GM12878 (cell line): ENCODE data around the gene COL4A3. TPM values are rescaled to one million over a fixed set of nuclear protein-coding genes. Genes with fewer than 3 reads are reported as not detected.

Experiments
- ATAC-seq: fragments of 200-7000 bp; cut with Tn5 transposase; 3 replicates; pipeline ENCODE4 v1.9.1; 2020; ENCODE audit warnings: mild to moderate bottlenecking, moderate library complexity
- BruUV-seq: library from RNA; stranded (reverse); fragments of 400-500 nt; replicated peaks from 2 replicates; lab custom pipeline; 2021; lab: Mats Ljungman, UMichigan
- CTCF ChIA-PET: fragments of 300-600 bp; sonication (Branson Sonifier 250); formaldehyde crosslinking; extraction: SDS; loops from one replicate; lab custom pipeline; 2021; ENCODE audit warnings: inconsistent platforms; lab: Yijun Ruan, JAX
- POLR2A ChIA-PET: fragments of 350-600 bp; formaldehyde crosslinking; extraction: SDS; loops from one replicate; lab custom pipeline; 2021; ENCODE audit warnings: inconsistent platforms; lab: Charles Lee
- RAD21 ChIA-PET: fragments of 300-600 bp; sonication (Branson Sonifier 250); formaldehyde crosslinking; loops from one replicate; lab custom pipeline; 2023; ENCODE audit warnings: antibody characterized with exemption; ENCODE audit not compliant: unreplicated experiment; lab: Charles Lee
- SMC1A ChIA-PET: fragments of 300-600 bp; sonication (Branson Sonifier 250); formaldehyde crosslinking; loops from one replicate; lab custom pipeline; 2023; ENCODE audit not compliant: unreplicated experiment, uncharacterized antibody; lab: Charles Lee
- DNase-seq: peaks from one replicate; pipeline ENCODE4 v3.0.0-alpha.2; 2011; ENCODE audit warnings: low read depth, low spot score
- FAIRE-seq: peaks from 3 replicates; lab custom pipeline; 2011; peaks lifted over from hg19 to GRCh38; lab: Jason Lieb, UNC
- H2AFZ ChIP-seq: 2 replicates; pipeline ENCODE4 v1.6.0; 2011; ENCODE audit warnings: low read depth, low read length, control low read depth; ENCODE audit not compliant: control insufficient read depth
- H3K27ac ChIP-seq: 2 replicates; pipeline ENCODE4 v1.5.1; 2011; ENCODE audit warnings: control low read depth; ENCODE audit not compliant: control insufficient read depth, insufficient read depth
- H3K27me3 ChIP-seq, 2 experiments: replicated peaks in 1 of 2; 2 replicates each; pipeline versions ENCODE4 v1.6.0 to v1.6.1; 2011; ENCODE audit warnings: low read length in 1 of 2; ENCODE audit not compliant: control insufficient read depth in 2 of 2, insufficient read depth in 2 of 2
- H3K36me3 ChIP-seq, 2 experiments: 2 replicates each; pipeline ENCODE4 v1.5.1; 2011; ENCODE audit warnings: low read length in 1 of 2; ENCODE audit not compliant: control insufficient read depth in 2 of 2, insufficient read depth in 2 of 2
- H3K4me1 ChIP-seq: 2 replicates; pipeline ENCODE4 v1.6.1; 2011; ENCODE audit warnings: mild to moderate bottlenecking, low read length, moderate library complexity, mixed read lengths; ENCODE audit not compliant: control insufficient read depth, insufficient read depth
- H3K4me2 ChIP-seq: 2 replicates; pipeline ENCODE4 v1.6.0; 2011; ENCODE audit warnings: control low read depth; ENCODE audit not compliant: control insufficient read depth, insufficient read depth
- H3K4me3 ChIP-seq: fragments of 200-600 bp; sonication (generic); 2 replicates; pipeline ENCODE4 v1.5.1; 2016
- H3K79me2 ChIP-seq: 2 replicates; pipeline ENCODE4 v1.6.0; 2011; ENCODE audit warnings: low read length; ENCODE audit not compliant: control insufficient read depth, insufficient read depth
- H3K9ac ChIP-seq: 2 replicates; pipeline ENCODE4 v1.8.0; 2011; ENCODE audit warnings: low read length, control low read depth, mixed read lengths; ENCODE audit not compliant: control insufficient read depth, insufficient read depth
- H3K9me3 ChIP-seq: replicated peaks from 3 replicates; pipeline ENCODE4 v1.5.1; 2011; ENCODE audit warnings: mild to moderate bottlenecking, low read length; ENCODE audit not compliant: control insufficient read depth, insufficient read depth
- H4K20me1 ChIP-seq: 2 replicates; pipeline ENCODE4 v1.6.0; 2011; ENCODE audit not compliant: control insufficient read depth, insufficient read depth
- ASH2L ChIP-seq: fragments of 300-600, 200-600 bp; sonication (generic); IDR thresholded peaks from 2 replicates; pipeline ENCODE4 v1.6.1; 2017; ENCODE audit warnings: low read depth, mild to moderate bottlenecking, borderline replicate concordance
- CBFB ChIP-seq: IDR thresholded peaks from 2 replicates; pipeline ENCODE4 v1.6.1; 2016; ENCODE audit warnings: antibody characterized with exemption, low read depth
- CTCF ChIP-seq, 3 experiments: IDR thresholded peaks in 2 of 3; conservative IDR thresholded peaks in 1 of 3; 2 replicates each; pipeline ENCODE4 v1.5.1; 2011; ENCODE audit warnings: low read depth in 3 of 3, low read length in 3 of 3, mild to moderate bottlenecking in 3 of 3, control low read depth in 2 of 3, moderate library complexity in 2 of 3, inconsistent platforms in 1 of 3, mixed read lengths in 1 of 3; ENCODE audit not compliant: control insufficient read depth in 2 of 3, insufficient read depth in 1 of 3; ENCODE audit errors: extremely low read depth in 1 of 3
- IRF4 ChIP-seq: IDR thresholded peaks from 2 replicates; pipeline ENCODE4 v1.6.1; 2011; ENCODE audit warnings: low read depth, low read length
- LARP7 ChIP-seq: fragments of 450-650 bp; IDR thresholded peaks from 2 replicates; pipeline ENCODE4 v1.6.1; 2017; ENCODE audit warnings: mild to moderate bottlenecking
- MLLT1 ChIP-seq: fragments of 450-650 bp; IDR thresholded peaks from 2 replicates; pipeline ENCODE4 v1.6.1; 2016; ENCODE audit warnings: mild to moderate bottlenecking
- MYC ChIP-seq: IDR thresholded peaks from 2 replicates; pipeline ENCODE4 v1.6.1; 2011; ENCODE audit warnings: mild to moderate bottlenecking, low read length, moderate library complexity, inconsistent platforms; ENCODE audit not compliant: insufficient read depth, insufficient replicate concordance, insufficient read length, severe bottlenecking
- NFXL1 ChIP-seq: fragments of 450-650 bp; IDR thresholded peaks from 2 replicates; pipeline ENCODE4 v1.6.1; 2017; ENCODE audit warnings: antibody characterized with exemption, mild to moderate bottlenecking, borderline replicate concordance
- PKNOX1 ChIP-seq: fragments of 450-650 bp; IDR thresholded peaks from 2 replicates; pipeline ENCODE4 v1.6.1; 2016; ENCODE audit warnings: mild to moderate bottlenecking
- RAD21 ChIP-seq: IDR thresholded peaks from 2 replicates; pipeline ENCODE4 v1.6.1; 2011; ENCODE audit warnings: mild to moderate bottlenecking, low read depth, low read length, moderate library complexity; ENCODE audit not compliant: insufficient read depth
- RAD51 ChIP-seq: fragments of 450-650 bp; IDR thresholded peaks from 2 replicates; pipeline ENCODE4 v1.6.1; 2016; ENCODE audit warnings: moderate library complexity, mild to moderate bottlenecking, inconsistent platforms
- SIN3A ChIP-seq: IDR thresholded peaks from 2 replicates; pipeline ENCODE4 v1.6.1; 2012; ENCODE audit warnings: low read depth, low read length, improper control_type of control experiment
- SMAD1 ChIP-seq: fragments of 450-650 bp; IDR thresholded peaks from 2 replicates; pipeline ENCODE4 v1.6.1; 2018; ENCODE audit warnings: mild to moderate bottlenecking, low read depth; ENCODE audit not compliant: partially characterized antibody
- SREBF1 ChIP-seq: IDR thresholded peaks from 2 replicates; pipeline ENCODE4 v1.6.1; 2012; ENCODE audit warnings: mild to moderate bottlenecking, low read length
- ZBTB33 ChIP-seq: fragments of 450-650 bp; IDR thresholded peaks from 2 replicates; pipeline ENCODE4 v1.6.1; 2017; ENCODE audit warnings: mild to moderate bottlenecking
- ZNF384 ChIP-seq: IDR thresholded peaks from 2 replicates; pipeline ENCODE4 v1.6.1; 2012; ENCODE audit warnings: low read depth, mild to moderate bottlenecking, low read length, improper control_type of control experiment, borderline replicate concordance
- WGBS: methylation state at CpG from one replicate; pipeline ENCODE4 v1.1.6; 2016; ENCODE audit warnings: low lambda C conversion rate; ENCODE audit not compliant: insufficient replicate concordance, insufficient coverage; ENCODE audit errors: missing lambda C conversion rate; 5-methylcytosine and 5-hydroxymethylcytosine counted together
- in situ Hi-C: fragments of 300-500 bp; cut with MboI; formaldehyde crosslinking; loops from 9 replicates; pipeline ENCODE4 v1.14.3; 2018; ENCODE audit warnings: mixed read lengths
- intact Hi-C: fragments of 100-400 bp; cut with micrococcal nuclease; formaldehyde crosslinking; loops from one replicate; pipeline ENCODE4 v1.14.2; 2022; ENCODE audit not compliant: unreplicated experiment
- polyA plus RNA-seq, 11 experiments: library from polyadenylated mRNA; depleted of rRNA in 4 of 11; unstranded in 6 of 11; stranded (reverse) in 5 of 11; fragments of >200 nt; fragmentation: Nextera tagmentation in 4 of 11; fragmentation: Illumina TruSeq in 1 of 11; extraction: Ambion mirVana in 4 of 11; extraction: Trizol in 1 of 11; gene quantifications; 1 replicate in 1 of 11; 2 replicates in 10 of 11; pipeline versions ENCODE4 v1.2.1 to v1.2.3, GENCODE V29; 2011 to 2016; ENCODE audit warnings: inconsistent platforms in 2 of 11, missing spikeins in 2 of 11, low read depth in 1 of 11
- total RNA-seq, 4 experiments: library from RNA; depleted of rRNA in 3 of 4; stranded (reverse); fragments of >200 nt in 3 of 4; fragmentation: Illumina TruSeq in 1 of 4; extraction: Trizol in 1 of 4; gene quantifications; 2 replicates each; pipeline versions ENCODE4 v1.2.1 to v1.2.3, GENCODE V29; 2013 to 2021

Gene COL4A3
- total and polyA plus RNA-seq, 10 of the 15 experiments (the other 5 are each of a cell fraction or from before 2014, with no cell fraction given) = 0.34 to 10.5 (median 3.8) TPM

GRCh38 chr2:227363756-227364155 lies 199.3 kb downstream of the COL4A3 start:
- WGBS = 64% methylated on average over 6 of the region's 6 CpGs
- Histone ChIP-seq H3K9ac (no peak overlapping the region), H3K4me1 (no peaks in the 10 kb centered on the region), H3K27ac (no peak overlapping the region), H3K79me2 (no peaks in the 10 kb centered on the region), H3K27me3 (no peaks in the 10 kb centered on the region), H3K4me2 (no peak overlapping the region), H3K9me3 (no peaks in the 10 kb centered on the region), H4K20me1 (no peaks in the 10 kb centered on the region), H3K36me3 (peaks cover 0 to 7% of the 10 kb centered on the region in 2 experiments; a peak in 2 of 4 replicates), H2AFZ (no peak overlapping the region), H3K4me3 (no peak overlapping the region)
- RAD21 ChIA-PET = no interaction called here
- no peak for TF ChIP-seq ASH2L
- peak in 2 of 3 experiments; percentile 13 to 34; a peak in 2 of 6 replicates for TF ChIP-seq CTCF (IDR thresholded peaks at IDR 0.05 in 2 of 3, conservative IDR thresholded peaks at IDR 0.05 in 1 of 3; ENCODE audit: control insufficient read depth in 2 of 3, extremely low read depth in 1 of 3, insufficient read depth in 1 of 3, low read depth in 3 of 3, low read length in 3 of 3)
- no peak for TF ChIP-seq CBFB
- no peak for TF ChIP-seq SIN3A
- TF ChIP-seq SMAD1 = no peak
- no peak for TF ChIP-seq SREBF1
- no peak for TF ChIP-seq RAD51
- TF ChIP-seq MYC = no peak
- TF ChIP-seq NFXL1 = no peak
- TF ChIP-seq ZNF384 = no peak
- TF ChIP-seq LARP7 = no peak
- TF ChIP-seq PKNOX1 = no peak
- TF ChIP-seq MLLT1 = no peak
- peak; percentile 30; the same call in 1 of the 2 replicates for TF ChIP-seq RAD21
- TF ChIP-seq ZBTB33 = peak; percentile 77
- no peak for TF ChIP-seq IRF4
- POLR2A ChIA-PET = interaction anchor here (0.5 kb wide), 1 partner anchor 22 kb away, joined by 3 read pairs; no protein-coding TSS in a partner anchor
- in situ Hi-C loops (no loop called here), intact Hi-C loops (no loop called here)
- CTCF ChIA-PET = interaction anchor here (0.9 kb wide), 1 partner anchor 13 kb away, joined by 3 read pairs; no protein-coding TSS in a partner anchor
- BruUV-seq = no TSS peak
- FAIRE-seq (no peak), ATAC-seq (no peak), DNase-seq (no peak)
- SMC1A ChIA-PET = interaction anchor here (2.0 kb wide), 1 partner anchor 27 kb away, joined by 4 read pairs; no protein-coding TSS in a partner anchor
